DND-41 (cell line): ENCODE measurements around the gene RPS14.
A peak's percentile ranks its signal among the peaks of the same experiment; 100 is the strongest.

Source experiments
- ATAC-seq: fragments of 200-7000 bp; cut with Tn5 transposase; 3 replicates; pipeline ENCODE4 v1.9.1; 2021; ENCODE audit warnings: low read depth; ENCODE audit not compliant: insufficient read depth
- DNase-seq: peaks from one replicate; pipeline ENCODE4 v3.0.0-alpha.2; 2020
- H2AFZ ChIP-seq: 2 replicates; pipeline ENCODE4 v1.6.0; 2012; ENCODE audit warnings: low read depth, low read length
- H3K27ac ChIP-seq: 2 replicates; pipeline ENCODE4 v1.5.1; 2012; ENCODE audit warnings: low read length, inconsistent platforms
- H3K27me3 ChIP-seq: fragments of 200-600 bp; sonication (generic); 2 replicates; pipeline ENCODE4 v1.6.0; 2012; ENCODE audit warnings: low read length, mild to moderate bottlenecking, inconsistent platforms; ENCODE audit not compliant: insufficient read depth, poor library complexity
- H3K36me3 ChIP-seq: 2 replicates; pipeline ENCODE4 v1.5.1; 2012; ENCODE audit warnings: low read length, inconsistent platforms; ENCODE audit not compliant: insufficient read depth
- H3K4me1 ChIP-seq: 2 replicates; pipeline ENCODE4 v1.5.1; 2012; ENCODE audit warnings: mild to moderate bottlenecking, low read length; ENCODE audit not compliant: insufficient read depth
- H3K4me2 ChIP-seq: 2 replicates; pipeline ENCODE4 v1.6.0; 2012; ENCODE audit warnings: mild to moderate bottlenecking, moderate library complexity, low read length, inconsistent platforms; ENCODE audit not compliant: insufficient read depth
- H3K4me3 ChIP-seq, 2 experiments: fragments of 200-600 bp in 1 of 2; shearing (Covaris generic) in 1 of 2; 2 replicates each; pipeline ENCODE4 v1.5.1; 2012 to 2016; ENCODE audit warnings: inconsistent platforms in 2 of 2, low read length in 2 of 2, mild to moderate bottlenecking in 2 of 2, low read depth in 1 of 2, moderate library complexity in 1 of 2
- H3K79me2 ChIP-seq: 2 replicates; pipeline ENCODE4 v1.6.0; 2012; ENCODE audit warnings: low read length, inconsistent platforms; ENCODE audit not compliant: insufficient read depth
- H3K9ac ChIP-seq: 2 replicates; pipeline ENCODE4 v1.6.0; 2012; ENCODE audit warnings: low read depth, mild to moderate bottlenecking, inconsistent platforms, low read length, moderate library complexity
- H3K9me3 ChIP-seq: 2 replicates; pipeline ENCODE4 v1.5.1; 2012; ENCODE audit warnings: low read length, moderate library complexity, mild to moderate bottlenecking, inconsistent platforms; ENCODE audit not compliant: insufficient read depth, severe bottlenecking
- H4K20me1 ChIP-seq: 2 replicates; pipeline ENCODE4 v1.6.0; 2012; ENCODE audit warnings: low read length; ENCODE audit not compliant: insufficient read depth
- EZH2 ChIP-seq: IDR thresholded peaks from 3 replicates; pipeline ENCODE4 v1.6.1; 2012; ENCODE audit warnings: borderline replicate concordance, low read depth, mild to moderate bottlenecking, moderate library complexity, low read length, inconsistent platforms; ENCODE audit not compliant: severe bottlenecking
- TF ChIP-seq, protein P1 (sequence below): IDR thresholded peaks from 2 replicates; pipeline ENCODE4 v1.5.1; 2012; ENCODE audit warnings: borderline replicate concordance, low read length, moderate library complexity, mild to moderate bottlenecking; ENCODE audit not compliant: poor library complexity, severe bottlenecking; ENCODE audit errors: extremely low read depth

The RPS14 gene

DNA sequence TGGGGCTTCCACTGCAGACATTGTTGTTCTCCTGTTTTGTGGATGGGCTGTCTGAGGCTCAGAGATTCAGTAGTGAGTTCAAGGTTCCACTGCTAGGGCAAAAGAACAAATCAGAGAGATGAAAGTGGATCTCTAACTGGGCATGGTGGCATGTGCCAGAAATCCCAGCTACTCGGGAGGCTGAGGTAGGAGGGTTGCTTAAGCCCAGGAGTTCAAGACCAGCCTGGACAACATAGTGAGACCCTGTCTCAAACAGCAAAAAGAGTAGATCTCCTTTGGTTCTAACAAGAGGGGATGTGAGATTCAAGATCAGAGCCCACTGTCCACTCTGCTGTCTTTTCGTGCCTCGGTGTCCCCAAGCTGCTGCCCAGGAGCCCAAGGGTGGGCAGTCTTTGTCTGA is 46.6 kb upstream of the RPS14 start:
- no peaks in the 10 kb centered on the region for H3K36me3 ChIP-seq

DNA sequence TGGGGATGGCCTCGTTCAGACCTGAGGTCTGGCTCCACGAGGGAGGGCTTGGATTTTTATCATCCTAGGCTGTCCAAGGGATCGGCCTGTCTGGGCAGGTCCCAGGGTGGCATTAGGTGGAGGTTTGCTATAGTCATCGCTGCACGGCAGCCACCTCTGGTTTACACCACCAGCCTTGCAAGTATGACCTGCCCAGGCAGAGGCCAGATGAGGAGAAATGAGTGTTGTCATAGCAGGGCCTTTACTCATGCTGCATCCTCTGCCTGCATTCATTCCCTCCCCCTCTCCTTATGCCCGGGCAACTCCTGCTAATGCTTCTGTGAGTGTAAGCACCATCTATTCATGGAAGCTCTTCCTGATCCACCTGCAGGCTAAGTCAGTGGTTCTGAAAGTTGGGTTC is 43.1 kb upstream of the RPS14 start:
- Histone ChIP-seq H3K4me2 (no peak overlapping the region), H3K36me3 (no peaks in the 10 kb centered on the region), H2AFZ (no peak overlapping the region), H3K27me3 (peaks cover 8% of the 10 kb centered on the region), H3K9ac (no peak overlapping the region), H3K4me1 (no peaks in the 10 kb centered on the region), H3K4me3 (no peak overlapping the region), H3K27ac (no peak overlapping the region), H3K9me3 (no peaks in the 10 kb centered on the region), H3K79me2 (no peaks in the 10 kb centered on the region), H4K20me1 (no peaks in the 10 kb centered on the region)
- TF ChIP-seq EZH2 = no peak
- TF ChIP-seq, protein P1, sequence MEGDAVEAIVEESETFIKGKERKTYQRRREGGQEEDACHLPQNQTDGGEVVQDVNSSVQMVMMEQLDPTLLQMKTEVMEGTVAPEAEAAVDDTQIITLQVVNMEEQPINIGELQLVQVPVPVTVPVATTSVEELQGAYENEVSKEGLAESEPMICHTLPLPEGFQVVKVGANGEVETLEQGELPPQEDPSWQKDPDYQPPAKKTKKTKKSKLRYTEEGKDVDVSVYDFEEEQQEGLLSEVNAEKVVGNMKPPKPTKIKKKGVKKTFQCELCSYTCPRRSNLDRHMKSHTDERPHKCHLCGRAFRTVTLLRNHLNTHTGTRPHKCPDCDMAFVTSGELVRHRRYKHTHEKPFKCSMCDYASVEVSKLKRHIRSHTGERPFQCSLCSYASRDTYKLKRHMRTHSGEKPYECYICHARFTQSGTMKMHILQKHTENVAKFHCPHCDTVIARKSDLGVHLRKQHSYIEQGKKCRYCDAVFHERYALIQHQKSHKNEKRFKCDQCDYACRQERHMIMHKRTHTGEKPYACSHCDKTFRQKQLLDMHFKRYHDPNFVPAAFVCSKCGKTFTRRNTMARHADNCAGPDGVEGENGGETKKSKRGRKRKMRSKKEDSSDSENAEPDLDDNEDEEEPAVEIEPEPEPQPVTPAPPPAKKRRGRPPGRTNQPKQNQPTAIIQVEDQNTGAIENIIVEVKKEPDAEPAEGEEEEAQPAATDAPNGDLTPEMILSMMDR = no peak
- DNase-seq (no peak), ATAC-seq (peak; percentile 14; the same call in 1 of the 3 replicates)

More for the DNA sequence above, 46.6 kb upstream of the RPS14 start:
- H3K27ac ChIP-seq = no peak overlapping the region
- H2AFZ ChIP-seq = no peak overlapping the region
- no peak overlapping the region for H3K4me2 ChIP-seq
- peaks cover 6% of the 10 kb centered on the region for H3K27me3 ChIP-seq
- H3K4me3 ChIP-seq = no peak overlapping the region
- no peaks in the 10 kb centered on the region for H3K9me3 ChIP-seq
- no peaks in the 10 kb centered on the region for H3K79me2 ChIP-seq
- ATAC-seq = no peak
- H4K20me1 ChIP-seq = no peaks in the 10 kb centered on the region
- no peak for DNase-seq
- no peak for TF ChIP-seq EZH2
- TF ChIP-seq, protein P1 = no peak
- no peaks in the 10 kb centered on the region for H3K4me1 ChIP-seq
- no peak overlapping the region for H3K9ac ChIP-seq

DNA sequence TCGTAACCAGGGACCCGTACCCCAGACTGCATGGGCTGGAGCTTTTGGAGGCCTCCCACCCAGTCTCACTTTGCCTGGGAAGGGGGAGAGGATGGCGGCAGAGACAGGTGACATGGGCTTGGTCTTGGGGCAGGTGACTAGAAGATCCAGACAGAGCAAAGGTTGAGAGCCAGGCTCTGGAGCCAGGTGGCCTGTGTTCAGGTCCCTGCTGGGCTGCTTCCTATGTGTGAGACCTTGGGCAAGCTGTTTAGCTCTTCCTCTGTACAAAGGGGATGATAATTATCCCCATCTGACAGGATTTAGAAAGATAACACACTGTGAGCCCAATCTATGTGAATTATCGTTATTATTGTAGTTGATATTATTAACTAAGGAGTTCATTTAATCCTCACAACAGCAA is 42.3 kb upstream of the RPS14 start:
- Histone ChIP-seq H3K9me3 (no peaks in the 10 kb centered on the region), H3K27ac (no peak overlapping the region), H3K9ac (no peak overlapping the region), H3K4me1 (no peaks in the 10 kb centered on the region), H4K20me1 (no peaks in the 10 kb centered on the region), H3K36me3 (no peaks in the 10 kb centered on the region), H3K79me2 (no peaks in the 10 kb centered on the region), H2AFZ (no peak overlapping the region), H3K27me3 (peaks cover 8% of the 10 kb centered on the region), H3K4me3 (no peak overlapping the region), H3K4me2 (no peak overlapping the region)
- DNase-seq (no peak), ATAC-seq (no peak)
- TF ChIP-seq, protein P1 = no peak
- no peak for TF ChIP-seq EZH2

DNA sequence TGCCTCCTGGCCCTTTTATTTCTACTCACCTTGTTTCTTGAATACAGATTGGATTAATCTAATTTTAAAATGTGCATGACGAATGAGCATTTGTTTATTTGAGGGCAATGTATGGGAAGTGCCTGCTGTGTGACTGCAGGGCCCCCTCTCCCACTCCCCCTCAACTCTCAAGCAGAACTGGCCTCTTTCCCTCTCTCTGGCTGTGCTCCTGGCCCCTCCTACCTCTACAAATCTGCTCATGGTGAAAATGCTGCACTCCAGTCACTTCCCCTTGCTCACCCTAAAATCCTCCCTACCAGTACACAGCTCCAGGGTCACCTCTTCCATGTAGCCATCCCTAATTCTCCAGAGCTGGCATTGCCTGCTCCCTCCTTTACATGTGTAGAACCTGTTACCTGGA is 41.2 kb upstream of the RPS14 start:
- H3K27me3 ChIP-seq = peaks cover 8% of the 10 kb centered on the region
- no peak overlapping the region for H3K9ac ChIP-seq
- H4K20me1 ChIP-seq = no peaks in the 10 kb centered on the region
- no peak overlapping the region for H3K4me2 ChIP-seq
- no peak overlapping the region for H3K27ac ChIP-seq
- H3K79me2 ChIP-seq = no peaks in the 10 kb centered on the region
- ATAC-seq (no peak), DNase-seq (no peak)
- no peaks in the 10 kb centered on the region for H3K36me3 ChIP-seq
- no peaks in the 10 kb centered on the region for H3K9me3 ChIP-seq
- no peak overlapping the region for H2AFZ ChIP-seq
- H3K4me3 ChIP-seq = no peak overlapping the region
- no peak for TF ChIP-seq EZH2
- TF ChIP-seq, protein P1 = no peak
- H3K4me1 ChIP-seq = no peaks in the 10 kb centered on the region
